ENCODE measurements around the gene MRPS7.

GRCh38 chr17:75289832-75290337 is 28.2 kb downstream of the MRPS7 start:
- TF ChIP-seq EZH2 (IDR thresholded peaks at IDR 0.05; ENCODE audit: borderline replicate concordance, low read depth, low read length, poor library complexity, severe bottlenecking) (no peak), CTCF (conservative IDR thresholded peaks at IDR 0.05; ENCODE audit: low read depth, low read length) (0 out of 2 replicates have a peak, but pooled peaks have one; percentile 24)

All from A673 (cell line).